SW 1271 (cell line): ENCODE data around the gene ZNF586.
"Not testable (repeated sequence)": the region's sequence is repeated elsewhere in the genome, so short reads cannot be mapped to it uniquely, and the experiment has no call there.

Experiments
- DNase-seq, 2 experiments: peaks; one replicate each; lab custom pipeline; 2025; lab: John Stamatoyannopoulos, UW

The ZNF586 gene

DNA sequence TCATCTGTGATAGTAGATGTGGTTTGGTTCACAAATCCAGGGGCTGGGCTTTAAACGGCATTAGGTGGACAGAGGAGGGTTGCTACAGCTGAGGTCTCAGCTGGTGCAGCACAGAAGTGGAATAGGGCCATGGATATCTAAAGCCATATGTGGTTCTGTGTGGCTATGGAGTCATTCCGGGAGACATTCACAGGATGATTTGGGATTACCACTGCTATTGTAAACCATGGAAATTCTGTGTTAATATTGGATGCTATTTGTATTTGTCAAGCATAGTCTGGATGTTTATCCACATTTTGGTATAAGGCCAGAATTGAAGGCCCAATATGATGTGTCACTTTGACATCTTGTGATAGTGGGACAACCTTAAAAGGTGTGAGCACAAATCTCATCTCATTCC, 53.7 kb downstream of the ZNF586 start:
- not testable (repeated sequence) for DNase-seq

DNA sequence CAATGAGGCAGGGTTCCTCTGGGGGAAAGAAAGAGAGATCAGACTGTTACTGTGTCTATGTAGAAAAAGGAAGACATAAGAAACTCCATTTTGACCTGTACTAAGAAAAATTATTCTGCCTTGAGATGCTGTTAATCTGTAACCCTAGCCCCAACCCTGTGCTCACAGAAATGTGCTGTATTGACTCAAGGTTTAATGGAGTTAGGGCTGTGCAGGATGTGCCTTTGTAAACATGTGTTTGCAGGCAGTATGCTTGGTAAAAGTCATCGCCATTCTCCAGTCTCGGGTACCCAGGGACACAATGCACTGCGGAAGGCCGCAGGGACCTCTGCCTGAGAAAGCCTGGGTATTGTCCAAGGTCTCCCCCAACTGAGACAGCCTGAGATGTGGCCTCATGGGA, 54.1 kb downstream of the ZNF586 start:
- not testable (repeated sequence) for DNase-seq

DNA sequence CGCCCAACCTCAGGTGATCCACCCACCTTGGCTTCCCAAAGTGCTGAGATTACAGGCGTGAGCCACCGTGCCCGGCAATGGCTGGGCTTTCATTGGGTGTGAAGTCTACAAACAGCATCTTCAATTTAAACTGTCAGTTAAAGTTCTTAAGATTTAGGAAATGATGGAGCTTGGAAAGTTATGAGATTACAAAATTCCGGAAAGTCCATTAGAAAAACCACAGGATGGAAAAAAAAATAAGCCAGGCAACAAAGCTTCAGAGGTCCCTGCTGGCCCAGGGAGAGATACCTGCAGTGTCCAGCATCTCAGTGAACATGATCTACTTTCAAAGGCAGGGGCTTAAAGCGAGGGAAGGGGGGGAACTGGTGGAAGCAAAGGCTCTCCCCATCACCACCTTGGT, 56.0 kb downstream of the ZNF586 start:
- DNase-seq = no peak

DNA sequence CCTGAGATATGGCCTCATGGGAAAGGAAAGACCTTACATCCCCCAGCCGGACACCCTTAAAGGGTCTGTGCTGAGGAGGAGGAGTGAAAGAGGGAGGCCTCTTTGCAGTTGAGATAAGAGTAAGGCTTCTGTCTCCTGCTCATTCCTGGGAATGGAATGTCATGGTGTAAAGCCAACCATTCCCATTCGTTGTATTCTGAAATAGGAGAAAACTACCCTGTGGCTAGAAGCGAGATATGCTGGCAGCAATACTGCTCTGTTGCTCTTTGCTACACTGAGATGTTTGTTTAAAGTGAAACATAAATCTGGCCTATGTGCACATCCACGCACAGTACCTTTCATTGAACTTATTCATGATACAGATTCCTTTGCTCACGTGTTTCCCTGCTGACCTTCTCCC, 59.8 kb downstream of the ZNF586 start:
- no peak for DNase-seq

DNA sequence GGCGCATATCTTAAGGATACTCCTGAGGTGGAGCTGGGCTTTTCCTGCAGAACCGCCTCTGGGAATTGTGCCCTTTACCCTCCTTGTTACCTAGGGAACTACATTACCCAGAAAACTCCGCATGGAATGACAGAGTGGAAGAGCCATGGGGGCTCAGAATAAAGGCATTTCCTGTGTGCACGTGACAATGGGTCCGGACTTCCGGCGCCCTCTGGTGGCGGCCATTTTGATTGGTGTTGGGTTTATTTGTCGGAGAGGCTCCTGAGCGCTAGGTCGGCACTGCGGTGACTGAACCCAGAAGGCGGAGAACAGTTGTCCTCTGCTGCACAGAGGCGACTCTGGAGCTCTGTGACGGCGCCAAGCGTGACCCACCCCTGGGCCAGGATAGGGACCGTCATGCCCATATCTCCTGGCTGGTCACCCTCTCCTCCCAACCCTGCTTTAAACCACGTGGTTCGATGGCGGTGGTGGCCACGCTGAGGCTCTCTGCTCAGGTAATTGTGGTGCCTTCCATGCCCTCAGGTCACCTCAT, 60.7 kb downstream of the ZNF586 start, which contains the start of gene ZNF587B:
TSS of gene ZNF587B (plus strand) at position 229 of the 532 bp plus-strand sequence. CDS start at position 459, 230 bp downstream.
- no peak for DNase-seq
